Endodermal cell (in vitro differentiated cells): ENCODE measurements around the gene MINAR1. TPM values are rescaled to one million over a fixed set of nuclear protein-coding genes. Genes with fewer than 3 reads are reported as not detected.

Experiments used
- DNase-seq: peaks from one replicate; pipeline ENCODE4 v3.0.0-alpha.2; 2017
- H3K27ac ChIP-seq: 2 replicates; pipeline ENCODE4 v1.5.1; 2013; ENCODE audit warnings: mild to moderate bottlenecking, low read depth, low read length, moderate library complexity
- H3K27me3 ChIP-seq: 2 replicates; pipeline ENCODE4 v1.6.1; 2013; ENCODE audit warnings: mild to moderate bottlenecking, low read length, moderate library complexity; ENCODE audit not compliant: insufficient read depth, control insufficient read depth, poor library complexity, severe bottlenecking
- H3K36me3 ChIP-seq: 2 replicates; pipeline ENCODE4 v1.7.0; 2013; ENCODE audit warnings: mild to moderate bottlenecking, low read length, moderate library complexity; ENCODE audit not compliant: control insufficient read depth, insufficient read depth
- H3K4me1 ChIP-seq: one replicate; pipeline ENCODE4 v1.7.0; 2013; ENCODE audit warnings: low read length; ENCODE audit not compliant: control insufficient read depth, insufficient read depth
- H3K4me3 ChIP-seq: 2 replicates; pipeline ENCODE4 v1.5.1; 2013; ENCODE audit warnings: mild to moderate bottlenecking, low read length, moderate library complexity
- H3K9ac ChIP-seq: 2 replicates; pipeline ENCODE4 v1.6.1; 2013; ENCODE audit warnings: mild to moderate bottlenecking, low read length, moderate library complexity; ENCODE audit not compliant: poor library complexity, severe bottlenecking; ENCODE audit errors: extremely low read depth
- H3K9me3 ChIP-seq: 2 replicates; pipeline ENCODE4 v1.6.1; 2013; ENCODE audit warnings: mild to moderate bottlenecking, low read length, moderate library complexity; ENCODE audit not compliant: control insufficient read depth
- H3K27ac Mint-ChIP-seq: 2 replicates; pipeline ENCODE4 v1.8.0; 2020; ENCODE audit warnings: mixed read lengths
- H3K27me3 Mint-ChIP-seq: 2 replicates; pipeline ENCODE4 v1.8.0; 2021; ENCODE audit warnings: mild to moderate bottlenecking, mixed read lengths; ENCODE audit not compliant: insufficient read depth
- H3K36me3 Mint-ChIP-seq: 2 replicates; pipeline ENCODE4 v1.8.0; 2020; ENCODE audit warnings: low read depth, mixed read lengths
- H3K4me1 Mint-ChIP-seq: 2 replicates; pipeline ENCODE4 v1.8.0; 2020; ENCODE audit warnings: mixed read lengths
- H3K4me3 Mint-ChIP-seq: 2 replicates; pipeline ENCODE4 v1.8.0; 2020; ENCODE audit warnings: mild to moderate bottlenecking, moderate library complexity, mixed read lengths
- H3K9me3 Mint-ChIP-seq: 2 replicates; pipeline ENCODE4 v1.8.0; 2020; ENCODE audit warnings: mild to moderate bottlenecking, mixed read lengths
- CTCF ChIP-seq: fragments of 200-600 bp; sonication (generic); conservative IDR thresholded peaks from 2 replicates; pipeline ENCODE4 v1.5.0; 2021; ENCODE audit warnings: antibody characterized with exemption, mild to moderate bottlenecking
- WGBS, 2 experiments: methylation state at CpG; one replicate each; pipeline versions ENCODE4 v1.1.5 to v1.1.7; 2013; ENCODE audit warnings: missing lambda C conversion rate in 2 of 2, mixed read lengths in 1 of 2; ENCODE audit not compliant: insufficient coverage in 1 of 2, insufficient read length in 1 of 2; 5-methylcytosine and 5-hydroxymethylcytosine counted together
- total RNA-seq, 2 donors: library from RNA; stranded (reverse); fragmentation: NEBNext Ultra II Directional in 1 of 2; extraction: Animal tissue kit (Norgen Biotek cat#: 25700) in 1 of 2; gene quantifications; 2 replicates in 1 of 2; 3 replicates in 1 of 2; pipeline ENCODE4 v1.2.1, GENCODE V29; 2021

Gene MINAR1
- total RNA-seq, 2 donors from 2014 or later = 1.1 to 1.2 TPM

DNA sequence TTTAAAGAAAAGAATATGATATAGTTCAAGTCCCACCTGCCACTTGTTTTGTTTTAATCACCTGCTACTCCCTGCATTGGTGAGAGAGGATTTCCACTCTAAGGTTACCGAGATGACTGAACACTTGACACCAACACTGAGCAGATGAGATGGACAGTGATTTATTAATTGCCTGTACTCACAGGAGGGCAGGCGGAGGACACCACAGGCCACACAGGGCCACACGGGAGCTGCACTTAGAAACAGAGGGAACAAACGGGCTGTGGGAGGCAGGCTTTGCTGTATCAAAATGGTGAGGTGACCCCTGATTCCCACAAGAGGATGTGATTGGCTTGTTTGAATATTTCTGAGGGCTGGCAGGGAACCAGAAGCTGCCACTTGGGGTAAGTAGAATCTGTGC, 10.8 kb downstream of the MINAR1 start:
- peaks cover 5% of the 10 kb centered on the region for H3K9me3 Mint-ChIP-seq
- H3K36me3 Mint-ChIP-seq = no peaks in the 10 kb centered on the region
- no peaks in the 10 kb centered on the region for H3K4me1 ChIP-seq
- no peaks in the 10 kb centered on the region for H3K4me1 Mint-ChIP-seq
- no peak for DNase-seq
- H3K36me3 ChIP-seq = no peaks in the 10 kb centered on the region
- no peaks in the 10 kb centered on the region for H3K27me3 Mint-ChIP-seq
- H3K9ac ChIP-seq = no peak overlapping the region
- no peak overlapping the region for H3K4me3 Mint-ChIP-seq
- no peak for TF ChIP-seq CTCF
- WGBS, 2 experiments = 77 to 90% methylated on average over 3 to 4 of the region's 4 CpGs
- no peaks in the 10 kb centered on the region for H3K27me3 ChIP-seq
- H3K27ac Mint-ChIP-seq = no peak overlapping the region
- H3K4me3 ChIP-seq = no peak overlapping the region
- no peak overlapping the region for H3K27ac ChIP-seq
- H3K9me3 ChIP-seq = peaks cover 13% of the 10 kb centered on the region

DNA sequence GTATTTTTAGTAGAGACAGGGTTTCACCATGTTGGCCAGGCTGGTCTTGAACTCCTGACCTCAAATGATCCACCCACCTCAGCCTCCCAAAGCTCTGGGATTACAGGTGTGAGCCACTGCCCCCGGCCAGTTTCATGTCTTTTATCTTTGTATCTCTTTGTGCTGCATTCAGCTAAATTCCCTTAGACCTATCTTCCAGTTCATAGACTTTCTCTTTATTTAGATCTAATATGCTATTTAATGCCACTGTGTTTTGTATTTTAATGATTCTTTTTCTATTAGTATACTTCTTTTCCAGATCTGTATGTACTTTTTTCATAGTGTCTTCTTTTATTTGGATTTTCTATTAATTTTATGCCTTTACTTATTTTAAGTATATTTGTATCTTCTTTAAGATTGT, 14.9 kb downstream of the MINAR1 start:
- Mint-ChIP-seq H3K27me3 (no peaks in the 10 kb centered on the region), H3K4me3 (no peak overlapping the region), H3K36me3 (no peaks in the 10 kb centered on the region), H3K9me3 (peaks cover 5% of the 10 kb centered on the region), H3K4me1 (no peaks in the 10 kb centered on the region), H3K27ac (no peak overlapping the region)
- H3K9me3 ChIP-seq = peaks cover 13% of the 10 kb centered on the region
- H3K27me3 ChIP-seq = no peaks in the 10 kb centered on the region
- H3K4me3 ChIP-seq = no peak overlapping the region
- no peak overlapping the region for H3K9ac ChIP-seq
- H3K36me3 ChIP-seq = no peaks in the 10 kb centered on the region
- 89% methylated on average over 1 of the region's 1 CpG; no CpG with 5 or more reads in 1 of the 2 experiments for WGBS, 2 experiments
- no peak overlapping the region for H3K27ac ChIP-seq
- no peaks in the 10 kb centered on the region for H3K4me1 ChIP-seq
- no peak for DNase-seq
- TF ChIP-seq CTCF = no peak

DNA sequence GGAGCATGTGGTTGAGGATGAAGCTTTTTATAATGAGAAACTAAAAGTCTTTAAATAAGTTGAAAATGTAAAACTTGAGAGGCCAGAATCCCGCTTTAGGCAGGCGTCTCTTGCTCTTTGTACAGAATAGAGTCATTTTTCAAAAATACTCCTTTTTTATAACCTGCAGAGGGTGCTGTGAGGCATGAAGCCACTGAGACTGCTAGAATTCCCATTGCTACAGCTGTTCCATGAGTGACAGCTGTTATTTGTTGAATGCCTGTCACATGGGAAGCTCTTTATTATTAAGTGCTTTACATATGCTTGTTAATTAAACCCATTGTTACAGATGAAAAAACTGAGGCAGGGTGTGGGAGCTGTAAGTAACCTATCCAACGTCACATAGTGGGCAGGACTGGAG, 18.5 kb downstream of the MINAR1 start:
- no peaks in the 10 kb centered on the region for H3K36me3 Mint-ChIP-seq
- H3K27ac Mint-ChIP-seq = no peak overlapping the region
- Histone ChIP-seq H3K9me3 (peaks cover 8% of the 10 kb centered on the region), H3K4me1 (no peaks in the 10 kb centered on the region), H3K27ac (no peak overlapping the region), H3K36me3 (no peaks in the 10 kb centered on the region), H3K27me3 (no peaks in the 10 kb centered on the region), H3K4me3 (no peak overlapping the region), H3K9ac (no peak overlapping the region)
- H3K4me3 Mint-ChIP-seq = no peak overlapping the region
- H3K4me1 Mint-ChIP-seq = no peaks in the 10 kb centered on the region
- peak; percentile 69 for TF ChIP-seq CTCF
- no peaks in the 10 kb centered on the region for H3K27me3 Mint-ChIP-seq
- H3K9me3 Mint-ChIP-seq = peaks cover 5% of the 10 kb centered on the region
- DNase-seq = no peak
- 92 to 93% methylated on average over 2 to 3 of the region's 3 CpGs for WGBS, 2 experiments
